Caco-2 (cell line): Measurements from ENCODE around the gene MIA3. TPM values are rescaled to one million over a fixed set of nuclear protein-coding genes. Genes with fewer than 3 reads are reported as not detected.

Experiments
- BruUV-seq: library from RNA; stranded (reverse); fragments of 400-500 nt; replicated peaks from 2 replicates; lab custom pipeline; 2021; lab: Mats Ljungman, UMichigan
- CTCF ChIA-PET: fragments of 300-600 bp; sonication (Branson Sonifier 250); formaldehyde crosslinking; loops from one replicate; lab custom pipeline; 2022; ENCODE audit warnings: antibody characterized with exemption; lab: Charles Lee
- POLR2A ChIA-PET: fragments of 300-600 bp; sonication (Branson Sonifier 250); formaldehyde crosslinking; loops from one replicate; lab custom pipeline; 2022; ENCODE audit warnings: antibody characterized with exemption; lab: Charles Lee
- DNase-seq, 2 experiments: peaks; one replicate each; pipeline versions ENCODE4 v3.0.0 to v3.0.0-alpha.2; 2020 to 2022
- H3K27me3 ChIP-seq: replicated peaks from 2 replicates; pipeline ENCODE4 v1.6.0; 2011; ENCODE audit warnings: low read length; ENCODE audit not compliant: control insufficient read depth, insufficient read depth
- H3K36me3 ChIP-seq: 2 replicates; pipeline ENCODE4 v1.5.1; 2011; ENCODE audit warnings: low read length; ENCODE audit not compliant: control insufficient read depth, insufficient read depth
- H3K4me1 ChIP-seq: fragments of 250-450 bp; sonication (Bioruptor Pico); 2 replicates; pipeline ENCODE4 v1.5.1; 2020; ENCODE audit warnings: mild to moderate bottlenecking
- H3K4me3 ChIP-seq: 2 replicates; pipeline ENCODE4 v1.5.1; 2011; ENCODE audit warnings: low read depth, mild to moderate bottlenecking, control low read depth, low read length
- H3K9me3 ChIP-seq: fragments of 250-450 bp; sonication (Bioruptor Pico); 2 replicates; pipeline ENCODE4 v1.5.1; 2020; ENCODE audit warnings: mild to moderate bottlenecking, moderate library complexity
- H3K27ac Mint-ChIP-seq: one replicate; pipeline ENCODE4 v1.8.0; 2022; ENCODE audit warnings: mixed read lengths; ENCODE audit not compliant: unreplicated experiment
- H3K27me3 Mint-ChIP-seq: one replicate; pipeline ENCODE4 v1.8.0; 2022; ENCODE audit warnings: mixed read lengths; ENCODE audit not compliant: insufficient read depth, unreplicated experiment
- H3K36me3 Mint-ChIP-seq: one replicate; pipeline ENCODE4 v1.8.0; 2022; ENCODE audit warnings: mild to moderate bottlenecking, mixed read lengths; ENCODE audit not compliant: insufficient read depth, unreplicated experiment
- H3K4me1 Mint-ChIP-seq: one replicate; pipeline ENCODE4 v1.8.0; 2022; ENCODE audit warnings: low read depth, mixed read lengths; ENCODE audit not compliant: unreplicated experiment
- H3K4me3 Mint-ChIP-seq: one replicate; pipeline ENCODE4 v1.8.0; 2022; ENCODE audit warnings: mild to moderate bottlenecking, moderate library complexity, mixed read lengths; ENCODE audit not compliant: unreplicated experiment
- H3K9me3 Mint-ChIP-seq: one replicate; pipeline ENCODE4 v1.8.0; 2022; ENCODE audit warnings: mixed read lengths; ENCODE audit not compliant: unreplicated experiment
- CTCF ChIP-seq, 2 experiments: fragments of 200-600 bp in 1 of 2; IDR thresholded peaks; 1 replicate in 1 of 2; 2 replicates in 1 of 2; pipeline versions ENCODE4 v1.5.1 to v1.8.0; 2011 to 2022; ENCODE audit warnings: antibody characterized with exemption in 1 of 2, control low read depth in 1 of 2, inconsistent platforms in 1 of 2, low read depth in 1 of 2, low read length in 1 of 2, mild to moderate bottlenecking in 1 of 2, moderate library complexity in 1 of 2; ENCODE audit not compliant: insufficient read depth in 1 of 2, severe bottlenecking in 1 of 2, unreplicated experiment in 1 of 2
- intact Hi-C: fragments of 100-400 bp; cut with micrococcal nuclease; formaldehyde crosslinking; loops from one replicate; pipeline ENCODE4 v1.10.0; 2022; ENCODE audit not compliant: unreplicated experiment
- total RNA-seq: library from RNA; stranded (reverse); gene quantifications from 2 replicates; pipeline ENCODE4 v1.2.3, GENCODE V29; 2022

MIA3 gene
- total RNA-seq, 1 experiment from 2014 or later: 56.0 TPM

DNA sequence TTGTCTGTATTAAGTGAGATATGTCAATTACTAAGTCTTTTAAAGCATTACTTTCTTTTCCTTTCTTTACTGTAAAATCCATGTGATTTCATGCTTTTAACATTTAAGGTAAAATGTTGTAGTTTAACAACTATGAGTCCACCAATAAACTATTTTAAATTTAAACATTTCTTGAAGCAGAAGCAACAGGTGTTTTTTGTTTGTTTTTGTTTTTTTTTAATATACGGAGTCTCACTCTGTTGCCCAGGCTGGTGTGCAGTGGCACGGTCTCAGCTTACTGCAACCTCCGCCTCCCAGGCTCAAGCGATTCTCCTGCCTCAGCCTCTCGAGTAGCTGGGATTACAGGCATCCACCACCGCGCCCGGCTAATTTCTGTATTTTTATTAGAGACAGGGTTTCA lies 78.8 kb downstream of the MIA3 start:
- no peak for DNase-seq
- CTCF ChIA-PET: no interaction called here
- no peak overlapping the region for H3K4me3 Mint-ChIP-seq
- POLR2A ChIA-PET: no interaction called here
- H3K27me3 ChIP-seq: no peaks in the 10 kb centered on the region
- BruUV-seq: no TSS peak
- H3K4me3 ChIP-seq: no peak overlapping the region
- H3K4me1 ChIP-seq: no peaks in the 10 kb centered on the region
- H3K36me3 Mint-ChIP-seq: peaks cover 11% of the 10 kb centered on the region
- H3K4me1 Mint-ChIP-seq: no peaks in the 10 kb centered on the region
- H3K9me3 Mint-ChIP-seq: no peaks in the 10 kb centered on the region
- no peaks in the 10 kb centered on the region for H3K9me3 ChIP-seq
- H3K36me3 ChIP-seq: no peaks in the 10 kb centered on the region
- intact Hi-C loops: no loop called here
- TF ChIP-seq CTCF (IDR thresholded peaks at IDR 0.05; ENCODE audit: insufficient read depth in 1 of 2, low read depth in 1 of 2, low read length in 1 of 2, severe bottlenecking in 1 of 2, unreplicated experiment in 1 of 2): no peak
- H3K27me3 Mint-ChIP-seq: no peaks in the 10 kb centered on the region
- no peak overlapping the region for H3K27ac Mint-ChIP-seq

- Histone ChIP-seq H3K36me3 (no peaks in the 10 kb centered on the region), H3K4me3 (no peak overlapping the region), H3K27me3 (no peaks in the 10 kb centered on the region), H3K4me1 (0 out of 2 replicates have a peak, but pooled peaks cover 3% of the 10 kb centered on the region), H3K9me3 (no peaks in the 10 kb centered on the region)
- H3K27me3 Mint-ChIP-seq: no peaks in the 10 kb centered on the region
- intact Hi-C loops: no loop called here
- DNase-seq: no peak
- ChIA-PET CTCF (no interaction called here), POLR2A (no interaction called here)
- TF ChIP-seq CTCF (IDR thresholded peaks at IDR 0.05; ENCODE audit: insufficient read depth in 1 of 2, low read depth in 1 of 2, low read length in 1 of 2, severe bottlenecking in 1 of 2, unreplicated experiment in 1 of 2): no peak
- H3K4me3 Mint-ChIP-seq: no peak overlapping the region
- no peaks in the 10 kb centered on the region for H3K9me3 Mint-ChIP-seq
- H3K36me3 Mint-ChIP-seq: peaks cover 11% of the 10 kb centered on the region
- H3K27ac Mint-ChIP-seq: no peak overlapping the region
- no TSS peak for BruUV-seq
- peaks cover under 1% of the 10 kb centered on the region for H3K4me1 Mint-ChIP-seq
Measured at GRCh38 chr1:222697203-222697602, 79.3 kb downstream of the MIA3 start.

- no TSS peak for BruUV-seq
- H3K36me3 Mint-ChIP-seq: peaks cover 11% of the 10 kb centered on the region
Measured at GRCh38 chr1:222697826-222698225, 79.9 kb downstream of the MIA3 start.

More at GRCh38 chr1:222697826-222698225, 79.9 kb downstream of the MIA3 start:
- Histone ChIP-seq H3K27me3 (no peaks in the 10 kb centered on the region), H3K4me1 (0 out of 2 replicates have a peak, but pooled peaks cover 8% of the 10 kb centered on the region), H3K9me3 (no peaks in the 10 kb centered on the region), H3K36me3 (no peaks in the 10 kb centered on the region), H3K4me3 (no peak overlapping the region)
- no peak for TF ChIP-seq CTCF (IDR thresholded peaks at IDR 0.05; ENCODE audit: insufficient read depth in 1 of 2, low read depth in 1 of 2, low read length in 1 of 2, severe bottlenecking in 1 of 2, unreplicated experiment in 1 of 2)
- POLR2A ChIA-PET: no interaction called here
- CTCF ChIA-PET: no interaction called here
- H3K27ac Mint-ChIP-seq: no peak overlapping the region
- H3K4me3 Mint-ChIP-seq: no peak overlapping the region
- no peaks in the 10 kb centered on the region for H3K9me3 Mint-ChIP-seq
- intact Hi-C loops: no loop called here
- H3K4me1 Mint-ChIP-seq: peaks cover 7% of the 10 kb centered on the region
- no peak for DNase-seq
- H3K27me3 Mint-ChIP-seq: no peaks in the 10 kb centered on the region
